Kidney (tissue), 14 donors: ENCODE measurements around the gene KLF6. TPM values are rescaled to one million over a fixed set of nuclear protein-coding genes. Genes with fewer than 3 reads are reported as not detected.

Source experiments
- DNase-seq, 5 donors: peaks; one replicate each; pipeline ENCODE4 v3.0.0-alpha.2; 2013 to 2020
- FAIRE-seq: peaks from 2 replicates; lab custom pipeline; 2012; peaks lifted over from hg19 to GRCh38; lab: Jason Lieb, UNC
- H3K27ac ChIP-seq, 2 donors: one replicate each; pipeline ENCODE4 v1.7.0; 2013; ENCODE audit warnings: low read depth in 2 of 2, low read length in 2 of 2, inconsistent platforms in 1 of 2
- H3K27me3 ChIP-seq: one replicate; pipeline ENCODE4 v1.7.1; 2013; ENCODE audit warnings: low read length, inconsistent platforms; ENCODE audit not compliant: control insufficient read depth, insufficient read depth
- H3K36me3 ChIP-seq, 3 donors: one replicate each; pipeline versions ENCODE4 v1.7.0 to v1.7.1; 2013; ENCODE audit warnings: low read length in 3 of 3, control low read depth in 1 of 3, inconsistent platforms in 1 of 3; ENCODE audit not compliant: insufficient read depth in 3 of 3, control insufficient read depth in 2 of 3
- H3K4me1 ChIP-seq, 3 donors: one replicate each; pipeline versions ENCODE4 v1.7.0 to v1.7.1; 2013; ENCODE audit warnings: low read length in 3 of 3, inconsistent platforms in 1 of 3, low read depth in 1 of 3; ENCODE audit not compliant: control insufficient read depth in 2 of 3, insufficient read depth in 2 of 3
- H3K4me3 ChIP-seq, 3 donors: one replicate each; pipeline versions ENCODE4 v1.7.0 to v1.8.1; 2013; ENCODE audit warnings: low read length in 3 of 3, control low read depth in 1 of 3, inconsistent platforms in 1 of 3
- H3K9ac ChIP-seq, 3 donors: one replicate each; pipeline versions ENCODE4 v1.7.0 to v1.7.1; 2013; ENCODE audit warnings: low read length in 3 of 3, control low read depth in 1 of 3, inconsistent platforms in 1 of 3
- H3K9me3 ChIP-seq, 3 donors: one replicate each; pipeline versions ENCODE4 v1.7.0 to v1.7.1; 2013; ENCODE audit warnings: low read length in 3 of 3, control low read depth in 1 of 3, inconsistent platforms in 1 of 3; ENCODE audit not compliant: control insufficient read depth in 2 of 3, insufficient read depth in 1 of 3
- CTCF ChIP-seq: IDR thresholded peaks from 3 replicates; pipeline ENCODE4 v1.5.1; 2012; ENCODE audit warnings: mild to moderate bottlenecking, moderate library complexity, borderline replicate concordance; ENCODE audit not compliant: insufficient read depth; ENCODE audit errors: extremely low read depth
- intact Hi-C: fragments of 100-400 bp; cut with DNase I; formaldehyde crosslinking; loops from one replicate; pipeline ENCODE4 v1.11.1; 2022
- polyA plus RNA-seq: library from polyadenylated mRNA; stranded (reverse); fragments of 350-450 nt; fragmentation: Illumina TruSeq; extraction: RNeasy Lipid Tissue Mini Kit (QIAGEN cat#74804); gene quantifications from one replicate; pipeline ENCODE4 v1.2.3, GENCODE V29; 2014; ENCODE audit warnings: low read depth, low replicate concordance; ENCODE audit not compliant: insufficient read depth
- total RNA-seq: library from RNA; stranded (reverse); fragmentation: NEBNext Ultra II Directional; extraction: Animal tissue kit (Norgen Biotek cat#: 25700); gene quantifications from one replicate; pipeline ENCODE4 v1.2.1, GENCODE V29; 2021
- donor health status: control.
- donor health status: control.
- donor health status: control.
- donor health status: control.
- donor health status: control.
- donor health status: DM: yes; HTN: yes; CAD: no.
- donor health status: Normal renal cell carcinoma (clear cell type).

Gene KLF6
- total and polyA plus RNA-seq, 2 donors from 2014 or later, result 27.8 to 230 TPM

GRCh38 chr10:3780021-3780770 lies 4.8 kb downstream of the KLF6 start:
- H3K27me3 ChIP-seq, result no peaks in the 10 kb centered on the region
- no peak for DNase-seq
- H3K4me1 ChIP-seq, result peaks cover 5 to 29% (median 24%) of the 10 kb centered on the region in 3 donors
- no peak for FAIRE-seq
- H3K9ac ChIP-seq, result peak overlapping the region in 2 of 3 donors; percentile 62 to 100
- H3K27ac ChIP-seq, result peak overlapping the region; percentile 100
- peak overlapping the region in 2 of 3 donors; percentile 98 to 99 for H3K4me3 ChIP-seq
- H3K36me3 ChIP-seq, result peaks cover 15 to 73% (median 41%) of the 10 kb centered on the region in 3 donors
- TF ChIP-seq CTCF, result no peak
- intact Hi-C loops, result no loop called here
- H3K9me3 ChIP-seq, result no peaks in the 10 kb centered on the region

DNA sequence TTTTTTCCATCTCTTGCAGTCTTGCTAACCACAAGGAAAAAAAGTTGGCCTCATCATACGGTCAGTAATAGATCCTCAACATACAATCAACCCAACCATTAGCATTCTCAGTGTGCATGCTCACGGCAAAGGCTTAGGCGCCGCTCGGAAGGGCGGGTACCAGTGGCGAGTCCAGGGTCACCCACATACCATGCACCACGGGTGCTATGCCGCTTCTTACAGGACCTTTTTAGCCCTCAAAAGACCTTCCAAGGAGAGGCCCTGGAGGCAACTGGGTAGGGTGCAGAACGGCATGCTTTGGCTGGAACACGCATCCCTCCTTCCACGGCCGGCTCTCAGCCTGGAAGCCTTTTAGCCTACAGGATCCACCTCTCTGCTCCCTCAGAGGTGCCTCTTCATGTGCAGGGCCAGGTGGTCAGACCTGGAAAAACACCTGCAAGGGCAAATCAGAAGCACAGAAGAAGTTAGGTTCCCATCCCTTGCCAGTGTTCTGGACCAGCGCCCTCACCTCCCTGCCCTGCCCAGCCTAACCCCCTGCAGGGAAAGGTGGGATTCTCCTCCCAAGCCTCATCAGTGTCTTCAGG lies 5.8 kb downstream of the KLF6 start:
- peak overlapping the region in 2 of 3 donors; percentile 4 to 98 for H3K4me3 ChIP-seq
- H3K9ac ChIP-seq, result peak overlapping the region in 1 of 3 donors; percentile 100
- H3K9me3 ChIP-seq, result no peaks in the 10 kb centered on the region
- no peak for TF ChIP-seq CTCF
- intact Hi-C loops, result no loop called here
- no peaks in the 10 kb centered on the region for H3K27me3 ChIP-seq
- peaks cover 5 to 29% (median 24%) of the 10 kb centered on the region in 3 donors for H3K4me1 ChIP-seq
- DNase-seq (no peak), FAIRE-seq (no peak)
- peaks cover 15 to 73% (median 41%) of the 10 kb centered on the region in 3 donors for H3K36me3 ChIP-seq
- H3K27ac ChIP-seq, result peak overlapping the region; percentile 100

GRCh38 chr10:3778692-3779157 lies 6.3 kb downstream of the KLF6 start:
- Histone ChIP-seq H3K27ac (peak overlapping the region; percentile 63 to 100), H3K27me3 (no peaks in the 10 kb centered on the region), H3K4me3 (peak overlapping the region in 1 of 3 donors; percentile 98), H3K9ac (peak overlapping the region in 1 of 3 donors; percentile 56), H3K9me3 (no peaks in the 10 kb centered on the region), H3K36me3 (peaks cover 15 to 73% (median 41%) of the 10 kb centered on the region in 3 donors), H3K4me1 (peaks cover 5 to 29% (median 24%) of the 10 kb centered on the region in 3 donors)
- intact Hi-C loops, result no loop called here
- TF ChIP-seq CTCF, result no peak
- no peak for DNase-seq
- no peak for FAIRE-seq
